Thyroid gland (tissue), 4 donors: ENCODE results near the gene TSC22D3. TPM values are rescaled to one million over a fixed set of nuclear protein-coding genes. Genes with fewer than 3 reads are reported as not detected.

Experiments used
- DNase-seq, 2 donors: peaks; one replicate each; pipeline ENCODE4 v3.0.0-alpha.2; 2019
- H3K27ac ChIP-seq, 3 donors: fragments of 200-600 bp; sonication (generic); 1 replicate in 2 of 3; 2 replicates in 1 of 3; pipeline ENCODE4 v1.5.1; 2016 to 2019; ENCODE audit warnings: mild to moderate bottlenecking in 1 of 3, moderate library complexity in 1 of 3
- H3K27me3 ChIP-seq: fragments of 200-600 bp; sonication (generic); one replicate; pipeline ENCODE4 v1.5.1; 2019
- H3K36me3 ChIP-seq, 2 donors: fragments of 200-600 bp; sonication (generic); one replicate each; pipeline ENCODE4 v1.5.1; 2016 to 2019
- H3K4me1 ChIP-seq, 2 donors: fragments of 200-600 bp; sonication (generic); one replicate each; pipeline ENCODE4 v1.5.1; 2017 to 2019
- H3K4me3 ChIP-seq, 3 donors: fragments of 200-600 bp; sonication (generic); replicated peaks in 1 of 3; 1 replicate in 2 of 3; 2 replicates in 1 of 3; pipeline ENCODE4 v1.5.1; 2016; ENCODE audit warnings: mild to moderate bottlenecking in 1 of 3
- H3K9me3 ChIP-seq: fragments of 200-600 bp; sonication (generic); one replicate; pipeline ENCODE4 v1.5.1; 2017
- CTCF ChIP-seq, 6 experiments: fragments of 200-600 bp in 3 of 6; fragments of 450-650 bp in 3 of 6; sonication (generic) in 3 of 6; IDR thresholded peaks; one replicate each; pipeline ENCODE4 v1.5.1; 2016 to 2019; ENCODE audit warnings: antibody characterized with exemption in 6 of 6, mild to moderate bottlenecking in 2 of 6, inconsistent platforms in 1 of 6, moderate library complexity in 1 of 6
- POLR2A ChIP-seq, 2 donors: fragments of 450-650 bp; IDR thresholded peaks; one replicate each; pipeline ENCODE4 v1.6.1; 2017; ENCODE audit warnings: antibody characterized with exemption in 2 of 2, mild to moderate bottlenecking in 2 of 2, moderate library complexity in 1 of 2
- WGBS, 2 donors: methylation state at CpG; one replicate each; pipeline ENCODE4 v1.1.5; 2017; 5-methylcytosine and 5-hydroxymethylcytosine counted together
- intact Hi-C: fragments of 100-400 bp; cut with DNase I; formaldehyde crosslinking; loops from one replicate; pipeline ENCODE4 v1.15.1; 2023
- total RNA-seq, 4 donors: library from RNA; depleted of rRNA; stranded (reverse); fragments of >200 nt; gene quantifications; one replicate each; pipeline ENCODE4 v1.2.3, GENCODE V29; 2016

The TSC22D3 gene
- total RNA-seq, 4 donors from 2014 or later, result 268 to 504 (median 383) TPM

DNA sequence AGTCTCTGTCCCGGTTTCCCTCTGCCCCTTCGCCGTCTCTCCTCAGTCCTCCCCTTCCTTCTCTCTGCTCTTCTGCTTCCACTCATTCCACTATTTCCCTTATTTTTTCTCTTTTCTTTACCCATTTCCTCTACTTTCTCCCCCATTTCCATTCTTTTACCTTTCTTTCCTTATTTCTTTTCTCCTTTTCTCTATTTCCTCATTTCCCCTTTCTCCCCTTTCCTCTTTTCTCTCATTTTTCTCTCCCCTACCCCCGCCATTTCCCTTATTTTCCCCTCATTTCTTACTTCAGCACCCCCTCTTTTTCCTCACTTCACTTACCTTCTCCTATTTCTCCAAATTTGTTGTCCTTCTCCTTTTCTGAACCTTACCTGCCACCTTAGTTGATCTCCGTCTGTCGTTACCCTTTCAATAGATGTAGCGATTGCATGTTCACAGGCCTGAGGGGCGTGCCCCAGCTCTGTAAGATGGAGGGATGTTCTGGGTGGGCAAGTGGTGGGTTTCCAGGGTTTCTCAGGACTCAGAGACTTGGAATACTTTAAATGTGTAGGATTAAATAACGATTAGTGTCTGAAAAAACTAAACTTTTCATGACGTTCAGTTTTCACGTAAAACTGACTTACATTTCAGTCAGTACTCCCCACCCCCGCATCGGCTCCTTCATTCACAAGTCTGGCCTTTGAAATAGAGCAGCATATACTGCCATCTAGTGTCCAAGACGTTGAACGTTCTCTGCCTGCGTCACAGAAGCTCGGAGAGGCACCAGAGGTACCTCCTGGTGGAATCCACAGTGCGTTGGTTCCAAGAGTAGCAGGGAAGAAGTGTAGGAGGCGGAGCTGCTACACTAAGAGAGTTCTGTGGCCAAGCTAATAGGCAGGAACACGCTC is 1.3 kb upstream of the TSC22D3 start:
- peak overlapping the region; percentile 76 to 90 (median 86) for H3K27ac ChIP-seq
- TF ChIP-seq CTCF (IDR thresholded peaks at IDR 0.05) (peak; percentile 30 to 94 (median 72)), POLR2A (IDR thresholded peaks at IDR 0.05) (peak in 1 of 2 donors; percentile 47)

GRCh38 chrX:107775000-107775733 is 420 bp downstream of the TSC22D3 start:
- Histone ChIP-seq H3K27me3 (no peaks in the 10 kb centered on the region), H3K4me3 (peak overlapping the region in 2 of 3 donors; percentile 11 to 38), H3K9me3 (no peaks in the 10 kb centered on the region), H3K36me3 (no peaks in the 10 kb centered on the region), H3K27ac (peak overlapping the region; percentile 76 to 90 (median 86)), H3K4me1 (peaks cover 0 to 9% of the 10 kb centered on the region in 2 donors)
- peak; percentile 13 to 29 for DNase-seq
- intact Hi-C loops, result loop anchor here (5.0 kb wide), 2 partner anchors 48 to 113 kb away; no protein-coding TSS in a partner anchor
- TF ChIP-seq CTCF (IDR thresholded peaks at IDR 0.05) (no peak), POLR2A (IDR thresholded peaks at IDR 0.05) (no peak)
- WGBS, 2 donors, result 7% methylated on average over 3 of the region's 40 CpGs; no CpG with 5 or more reads in 1 of the 2 donors

More for the DNA sequence above, 1.3 kb upstream of the TSC22D3 start:
- H3K4me3 ChIP-seq, result peak overlapping the region in 1 of 3 donors; percentile 38
- no peaks in the 10 kb centered on the region for H3K36me3 ChIP-seq
- 6% methylated on average over 20 of the region's 20 CpGs for WGBS, 2 donors
- intact Hi-C loops, result loop anchor here (5.0 kb wide), 1 partner anchor 115 kb away; no protein-coding TSS in a partner anchor
- DNase-seq, result peak; percentile 88 to 91
- H3K27me3 ChIP-seq, result no peaks in the 10 kb centered on the region
- H3K9me3 ChIP-seq, result no peaks in the 10 kb centered on the region
- H3K4me1 ChIP-seq, result peaks cover 0 to 9% of the 10 kb centered on the region in 2 donors

DNA sequence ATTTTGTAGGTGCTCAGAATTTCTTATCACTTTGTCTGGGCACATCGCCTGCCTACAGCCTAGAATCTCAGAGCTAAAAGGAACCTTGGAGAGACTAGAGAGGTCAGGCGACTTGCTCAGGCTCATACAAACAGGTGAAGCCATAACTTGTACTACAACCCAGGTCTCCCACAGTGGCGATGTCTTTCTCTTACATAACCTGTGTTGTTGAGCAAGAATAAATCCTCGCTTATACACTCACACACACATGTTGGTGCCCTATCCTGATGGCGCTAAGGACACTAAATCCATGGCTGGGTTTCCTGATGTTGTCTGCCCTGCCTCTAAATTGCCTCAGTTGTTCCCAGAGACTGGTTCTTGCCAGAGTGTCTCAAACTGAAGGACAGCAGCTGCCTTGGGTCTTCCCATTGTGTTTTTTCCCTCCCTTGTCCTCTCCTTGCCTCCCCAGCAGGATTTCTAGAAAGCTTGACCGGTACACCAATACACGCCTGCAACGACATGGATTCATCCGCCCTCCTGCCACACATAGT is 1.6 kb downstream of the TSC22D3 start:
- peak overlapping the region; percentile 76 to 90 (median 86) for H3K27ac ChIP-seq
- H3K36me3 ChIP-seq, result no peaks in the 10 kb centered on the region
- H3K9me3 ChIP-seq, result no peaks in the 10 kb centered on the region
- no peaks in the 10 kb centered on the region for H3K27me3 ChIP-seq
- DNase-seq, result peak; percentile 43
- peak in 1 of 2 donors; percentile 32 for TF ChIP-seq POLR2A (IDR thresholded peaks at IDR 0.05)
- TF ChIP-seq CTCF (IDR thresholded peaks at IDR 0.05), result no peak
- H3K4me1 ChIP-seq, result peaks cover 0 to 9% of the 10 kb centered on the region in 2 donors
- H3K4me3 ChIP-seq, result peak overlapping the region in 1 of 3 donors; percentile 38
- 29 to 39% methylated on average over 9 of the region's 9 CpGs for WGBS, 2 donors
- intact Hi-C loops, result loop anchor here (5.0 kb wide), 1 partner anchor 47 kb away; no protein-coding TSS in a partner anchor

- H3K9me3 ChIP-seq, result no peaks in the 10 kb centered on the region
- peak overlapping the region in 2 of 3 donors; percentile 76 to 90 for H3K27ac ChIP-seq
- WGBS, 2 donors, result 17 to 38% methylated on average over 5 to 8 of the region's 8 CpGs
- intact Hi-C loops, result loop anchor here (5.0 kb wide), 1 partner anchor 46 kb away; no protein-coding TSS in a partner anchor
- DNase-seq, result peak; percentile 73 to 76
- peak overlapping the region in 1 of 3 donors; percentile 6 for H3K4me3 ChIP-seq
- no peaks in the 10 kb centered on the region for H3K27me3 ChIP-seq
- no peaks in the 10 kb centered on the region for H3K36me3 ChIP-seq
- peaks cover 0 to 9% of the 10 kb centered on the region in 2 donors for H3K4me1 ChIP-seq
- TF ChIP-seq CTCF (IDR thresholded peaks at IDR 0.05), result no peak
- TF ChIP-seq POLR2A (IDR thresholded peaks at IDR 0.05), result no peak
Observed at GRCh38 chrX:107773206-107773605, 2.4 kb downstream of the TSC22D3 start.
